H1 (cell line): ENCODE results near the gene LY6G6D. TPM values are rescaled to one million over a fixed set of nuclear protein-coding genes. Genes with fewer than 3 reads are reported as not detected.

ENCODE experiments used
- CTCF ChIA-PET: fragments of 300-600 bp; sonication (Branson Sonifier 250); formaldehyde crosslinking; loops from one replicate; lab custom pipeline; 2021; ENCODE audit not compliant: partially characterized antibody; lab: Charles Lee
- POLR2A ChIA-PET: fragments of 300-600 bp; sonication (Branson Sonifier 250); formaldehyde crosslinking; loops from one replicate; lab custom pipeline; 2021; ENCODE audit warnings: inconsistent platforms; ENCODE audit not compliant: partially characterized antibody; lab: Charles Lee
- DNase-seq, 2 experiments: peaks; one replicate each; pipeline versions ENCODE4 v3.0.0 to v3.0.0-alpha.2; 2010 to 2022; ENCODE audit warnings: low spot score in 2 of 2, low read depth in 1 of 2, mixed read lengths in 1 of 2
- FAIRE-seq: peaks from 2 replicates; lab custom pipeline; 2011; peaks lifted over from hg19 to GRCh38; lab: Jason Lieb, UNC
- H2AFZ ChIP-seq: 2 replicates; pipeline ENCODE4 v1.8.1; 2012; ENCODE audit warnings: low read length, inconsistent platforms
- H2AK5ac ChIP-seq: 2 replicates; pipeline ENCODE4 v1.6.1; 2013; ENCODE audit warnings: low read depth, low read length
- H2BK120ac ChIP-seq: replicated peaks from 2 replicates; pipeline ENCODE3; 2013; ENCODE audit warnings: low read depth, low read length, inconsistent platforms
- H2BK12ac ChIP-seq: 2 replicates; pipeline ENCODE4 v1.6.1; 2013; ENCODE audit warnings: low read depth, low read length
- H2BK15ac ChIP-seq: 2 replicates; pipeline ENCODE4 v1.6.1; 2013; ENCODE audit warnings: low read length
- H2BK20ac ChIP-seq: 2 replicates; pipeline ENCODE4 v1.6.1; 2013; ENCODE audit warnings: low read length
- H2BK5ac ChIP-seq: 2 replicates; pipeline ENCODE4 v1.6.1; 2013; ENCODE audit warnings: low read depth, low read length
- H3K14ac ChIP-seq: 2 replicates; pipeline ENCODE4 v1.6.1; 2013; ENCODE audit warnings: inconsistent platforms; ENCODE audit not compliant: insufficient read length
- H3K18ac ChIP-seq: 2 replicates; pipeline ENCODE4 v1.6.1; 2013; ENCODE audit warnings: low read length; ENCODE audit errors: extremely low read depth
- H3K23ac ChIP-seq: 2 replicates; pipeline ENCODE4 v1.6.1; 2013; ENCODE audit warnings: inconsistent platforms; ENCODE audit not compliant: insufficient read length
- H3K23me2 ChIP-seq: 2 replicates; pipeline ENCODE4 v1.6.1; 2013; ENCODE audit warnings: low read depth, low read length
- H3K27ac ChIP-seq: 2 replicates; pipeline ENCODE4 v1.6.1; 2011; ENCODE audit warnings: low read depth, low read length, inconsistent platforms
- H3K27me3 ChIP-seq, 4 experiments: replicated peaks in 1 of 4; 1 replicate in 1 of 4; 2 replicates in 3 of 4; pipeline versions ENCODE4 v1.6.1 to v1.8.1; 2011 to 2013; ENCODE audit warnings: low read length in 3 of 4, mild to moderate bottlenecking in 3 of 4, inconsistent platforms in 2 of 4, mixed read lengths in 2 of 4, moderate library complexity in 1 of 4; ENCODE audit not compliant: control insufficient read depth in 3 of 4, insufficient read depth in 3 of 4; ENCODE audit errors: extremely low read depth in 1 of 4
- H3K36me3 ChIP-seq, 4 experiments: 2 replicates each; pipeline versions ENCODE4 v1.6.1 to v1.8.1; 2011 to 2013; ENCODE audit warnings: mild to moderate bottlenecking in 4 of 4, low read length in 3 of 4, moderate library complexity in 2 of 4, control low read depth in 1 of 4, inconsistent platforms in 1 of 4; ENCODE audit not compliant: insufficient read depth in 4 of 4, control insufficient read depth in 2 of 4
- H3K4ac ChIP-seq: replicated peaks from 2 replicates; pipeline ENCODE3; 2013; ENCODE audit warnings: low read length, low read depth, mixed read lengths, inconsistent platforms; ENCODE audit not compliant: insufficient read length
- H3K4me1 ChIP-seq, 4 experiments: replicated peaks in 1 of 4; 1 replicate in 1 of 4; 2 replicates in 3 of 4; pipeline versions ENCODE4 v1.6.1 to v1.8.1; 2011 to 2013; ENCODE audit warnings: low read length in 3 of 4, inconsistent platforms in 2 of 4, mixed read lengths in 1 of 4; ENCODE audit not compliant: insufficient read depth in 4 of 4, control insufficient read depth in 3 of 4
- H3K4me2 ChIP-seq, 2 experiments: 2 replicates each; pipeline versions ENCODE4 v1.6.1 to v1.8.1; 2011 to 2013; ENCODE audit warnings: low read depth in 2 of 2, low read length in 2 of 2, control low read depth in 1 of 2, inconsistent platforms in 1 of 2, mild to moderate bottlenecking in 1 of 2; ENCODE audit not compliant: insufficient read depth in 1 of 2
- H3K4me3 ChIP-seq, 4 experiments: fragments of 200-600, 300-600 bp in 1 of 4; sonication (generic), shearing (Covaris generic), sonication (Bioruptor Twin) in 1 of 4; 2 replicates each; pipeline versions ENCODE4 v1.5.1 to v1.8.1; 2011 to 2016; ENCODE audit warnings: low read length in 4 of 4, low read depth in 3 of 4, control low read depth in 2 of 4, inconsistent platforms in 2 of 4, mild to moderate bottlenecking in 2 of 4, mixed read lengths in 1 of 4, moderate library complexity in 1 of 4; ENCODE audit not compliant: insufficient read depth in 2 of 4; ENCODE audit errors: extremely low read depth in 1 of 4
- H3K56ac ChIP-seq: replicated peaks from 2 replicates; pipeline ENCODE3; 2013; ENCODE audit warnings: low read depth, mild to moderate bottlenecking, mixed read lengths, low read length, inconsistent platforms; ENCODE audit not compliant: insufficient read length
- H3K79me1 ChIP-seq: 2 replicates; pipeline ENCODE4 v1.6.1; 2013; ENCODE audit warnings: low read depth, low read length, control low read depth
- H3K79me2 ChIP-seq, 2 experiments: 2 replicates each; pipeline versions ENCODE4 v1.6.1 to v1.8.1; 2012 to 2013; ENCODE audit warnings: low read length in 2 of 2, mild to moderate bottlenecking in 2 of 2, inconsistent platforms in 1 of 2; ENCODE audit not compliant: insufficient read depth in 2 of 2, control insufficient read depth in 1 of 2
- H3K9ac ChIP-seq, 4 experiments: replicated peaks in 1 of 4; 1 replicate in 1 of 4; 2 replicates in 3 of 4; pipeline versions ENCODE4 v1.6.1 to v1.8.1; 2011 to 2013; ENCODE audit warnings: low read depth in 3 of 4, low read length in 3 of 4, control low read depth in 2 of 4, mild to moderate bottlenecking in 2 of 4, moderate library complexity in 2 of 4, inconsistent platforms in 1 of 4; ENCODE audit errors: extremely low read depth in 1 of 4
- H3K9me3 ChIP-seq, 2 experiments: 2 replicates each; pipeline versions ENCODE4 v1.6.1 to v1.8.1; 2012 to 2013; ENCODE audit warnings: mild to moderate bottlenecking in 2 of 2, moderate library complexity in 2 of 2, control low read depth in 1 of 2, inconsistent platforms in 1 of 2, low read depth in 1 of 2, low read length in 1 of 2, mixed read lengths in 1 of 2; ENCODE audit not compliant: insufficient read depth in 2 of 2
- H4K20me1 ChIP-seq, 2 experiments: replicated peaks in 1 of 2; 2 replicates each; pipeline versions ENCODE3 to v1.8.1; 2011 to 2013; ENCODE audit warnings: inconsistent platforms in 2 of 2, low read length in 2 of 2, mild to moderate bottlenecking in 1 of 2; ENCODE audit not compliant: insufficient read depth in 2 of 2, control insufficient read depth in 1 of 2
- H4K5ac ChIP-seq: 2 replicates; pipeline ENCODE4 v1.6.1; 2013; ENCODE audit warnings: low read length, low read depth, mixed read lengths, inconsistent platforms; ENCODE audit not compliant: insufficient read length
- H4K8ac ChIP-seq: 2 replicates; pipeline ENCODE4 v1.8.0; 2013; ENCODE audit warnings: mild to moderate bottlenecking, moderate library complexity, low read length, inconsistent platforms; ENCODE audit not compliant: insufficient read depth; ENCODE audit errors: extremely low read depth
- H4K91ac ChIP-seq: replicated peaks from 2 replicates; pipeline ENCODE3; 2013; ENCODE audit warnings: low read length, mixed read lengths, inconsistent platforms; ENCODE audit not compliant: insufficient read length
- SP2 ChIP-seq: IDR thresholded peaks from 2 replicates; pipeline ENCODE4 v1.6.1; 2012; ENCODE audit warnings: mild to moderate bottlenecking, low read length, inconsistent platforms
- WGBS, 2 experiments: shearing (Covaris generic) in 1 of 2; methylation state at CpG; one replicate each; pipeline versions ENCODE4 v1.1.6 to v1.1.7; 2013 to 2015; ENCODE audit warnings: low lambda C conversion rate in 2 of 2, mixed read lengths in 2 of 2, inconsistent platforms in 1 of 2, low coverage in 1 of 2, missing lambda C conversion rate in 1 of 2; ENCODE audit not compliant: insufficient replicate concordance in 2 of 2, insufficient coverage in 1 of 2, insufficient read length in 1 of 2; ENCODE audit errors: extremely low coverage in 1 of 2, missing lambda C conversion rate in 1 of 2; 5-methylcytosine and 5-hydroxymethylcytosine counted together
- polyA plus RNA-seq, 7 experiments: library from polyadenylated mRNA; depleted of rRNA in 3 of 7; stranded (reverse) in 5 of 7; unstranded in 2 of 7; fragments of >200 nt in 5 of 7; fragments of 200-250 nt in 2 of 7; gene quantifications; 1 replicate in 5 of 7; 2 replicates in 1 of 7; 4 replicates in 1 of 7; pipeline versions ENCODE4 v1.2.1 to v1.2.3, GENCODE V29; 2011 to 2013; ENCODE audit warnings: missing spikeins in 2 of 7, mixed read lengths in 2 of 7
- total RNA-seq: library from RNA; stranded (reverse); fragmentation: NEBNext Ultra II Directional; extraction: Animal tissue kit (Norgen Biotek cat#: 25700); gene quantifications from 2 replicates; pipeline ENCODE4 v1.2.1, GENCODE V29; 2021

Gene LY6G6D
- total and polyA plus RNA-seq, 2 of the 8 experiments (the other 6 are each of a cell fraction or from before 2014, with no cell fraction given) = 1.8 TPM; not detected in 1

DNA sequence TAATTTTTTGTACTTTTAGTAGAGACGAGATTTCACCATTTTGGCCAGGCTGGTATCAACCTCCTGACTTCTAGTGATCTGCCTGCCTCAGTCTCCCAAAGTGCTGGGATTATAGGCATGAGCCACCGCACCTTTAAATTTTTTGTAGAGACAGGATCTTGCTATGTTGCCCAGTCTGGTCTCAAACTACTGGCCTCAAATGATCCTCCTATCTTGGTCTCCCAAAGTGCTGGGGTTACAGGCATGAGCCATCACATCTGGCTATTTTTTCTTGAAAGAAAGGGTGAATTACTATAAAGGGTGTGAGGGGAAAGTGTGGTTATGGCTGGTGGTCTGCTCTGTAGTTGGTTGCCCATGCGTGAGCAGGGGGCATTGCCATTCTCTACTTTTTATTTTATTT lies 6.9 kb upstream of the LY6G6D start:
- H3K4ac ChIP-seq = no peak overlapping the region
- no peaks in the 10 kb centered on the region for H4K20me1 ChIP-seq
- H3K27me3 ChIP-seq = no peaks in the 10 kb centered on the region; a peak in 1 of 7 replicates
- H2BK15ac ChIP-seq = no peak overlapping the region
- no peak overlapping the region for H3K14ac ChIP-seq
- H2BK12ac ChIP-seq = no peak overlapping the region
- H3K4me2 ChIP-seq = no peak overlapping the region
- H3K18ac ChIP-seq = no peak overlapping the region
- no peak for FAIRE-seq
- H3K23ac ChIP-seq = no peak overlapping the region
- CTCF ChIA-PET = interaction anchor here (1.0 to 1.4 kb wide), 2 partner anchors 9 to 14 kb away, joined by 3 read pairs; no protein-coding TSS in a partner anchor
- H2AFZ ChIP-seq = no peak overlapping the region
- H2BK5ac ChIP-seq = no peak overlapping the region
- no peak overlapping the region for H3K56ac ChIP-seq
- H4K5ac ChIP-seq = no peak overlapping the region
- no peaks in the 10 kb centered on the region for H3K36me3 ChIP-seq
- no peak overlapping the region for H2BK20ac ChIP-seq
- H3K27ac ChIP-seq = no peak overlapping the region
- no peak overlapping the region for H2BK120ac ChIP-seq
- no peaks in the 10 kb centered on the region for H3K9me3 ChIP-seq
- H3K79me2 ChIP-seq = no peaks in the 10 kb centered on the region
- H3K4me1 ChIP-seq = peaks cover 0 to 4% (median 0%) of the 10 kb centered on the region in 4 experiments; a peak in 1 of 7 replicates
- H4K8ac ChIP-seq = no peak overlapping the region
- POLR2A ChIA-PET = no interaction called here
- H3K4me3 ChIP-seq = no peak overlapping the region
- DNase-seq = no peak
- H3K23me2 ChIP-seq = peaks cover 5% of the 10 kb centered on the region; the same call in 1 of the 2 replicates
- 93% methylated on average over 3 of the region's 3 CpGs; no CpG with 5 or more reads in 1 of the 2 experiments for WGBS, 2 experiments
- H2AK5ac ChIP-seq = no peak overlapping the region
- H4K91ac ChIP-seq = no peak overlapping the region
- no peaks in the 10 kb centered on the region for H3K79me1 ChIP-seq
- H3K9ac ChIP-seq = no peak overlapping the region
- TF ChIP-seq SP2 = no peak
